ENCODE data around the gene AFAP1L2. TPM values are rescaled to one million over a fixed set of nuclear protein-coding genes. Genes with fewer than 3 reads are reported as not detected.

Gene AFAP1L2
- total RNA-seq, 4 donors from 2014 or later: 6.5 to 35.5 (median 12.9) TPM

GRCh38 chr10:114320249-114321116 is 83.8 kb downstream of the AFAP1L2 start:
- no peak for TF ChIP-seq CTCF (IDR thresholded peaks at IDR 0.05)
- TF ChIP-seq POLR2A (IDR thresholded peaks at IDR 0.05): no peak
- no peak overlapping the region for H3K27ac ChIP-seq
- H3K9me3 ChIP-seq: no peaks in the 10 kb centered on the region
- H3K27me3 ChIP-seq: no peaks in the 10 kb centered on the region
- H3K36me3 ChIP-seq: peaks cover 0 to 2% (median 0%) of the 10 kb centered on the region in 3 donors
- H3K4me3 ChIP-seq: no peak overlapping the region
- DNase-seq: no peak
- no peaks in the 10 kb centered on the region for H3K4me1 ChIP-seq

GRCh38 chr10:114319406-114320248 is 84.7 kb downstream of the AFAP1L2 start:
- no peaks in the 10 kb centered on the region for H3K27me3 ChIP-seq
- H3K4me1 ChIP-seq: no peaks in the 10 kb centered on the region
- H3K36me3 ChIP-seq: peaks cover 0 to 4% (median 0%) of the 10 kb centered on the region in 3 donors
- DNase-seq: no peak
- no peak overlapping the region for H3K27ac ChIP-seq
- no peak overlapping the region for H3K4me3 ChIP-seq
- TF ChIP-seq CTCF (IDR thresholded peaks at IDR 0.05): no peak
- TF ChIP-seq POLR2A (IDR thresholded peaks at IDR 0.05): no peak
- no peaks in the 10 kb centered on the region for H3K9me3 ChIP-seq

GRCh38 chr10:114316744-114317143 is 87.6 kb downstream of the AFAP1L2 start:
- H3K4me3 ChIP-seq: no peak overlapping the region
- H3K27me3 ChIP-seq: no peaks in the 10 kb centered on the region
- DNase-seq: no peak
- H3K27ac ChIP-seq: no peak overlapping the region
- H3K4me1 ChIP-seq: no peaks in the 10 kb centered on the region
- H3K36me3 ChIP-seq: peaks cover 0 to 12% (median 0%) of the 10 kb centered on the region in 3 donors
- no peaks in the 10 kb centered on the region for H3K9me3 ChIP-seq
- TF ChIP-seq CTCF (IDR thresholded peaks at IDR 0.05): no peak
- TF ChIP-seq POLR2A (IDR thresholded peaks at IDR 0.05): no peak

GRCh38 chr10:114315566-114316420 is 88.5 kb downstream of the AFAP1L2 start:
- H3K4me3 ChIP-seq: no peak overlapping the region
- H3K9me3 ChIP-seq: no peaks in the 10 kb centered on the region
- no peak overlapping the region for H3K27ac ChIP-seq
- no peaks in the 10 kb centered on the region for H3K27me3 ChIP-seq
- H3K4me1 ChIP-seq: no peaks in the 10 kb centered on the region
- H3K36me3 ChIP-seq: peaks cover 0 to 12% (median 0%) of the 10 kb centered on the region in 3 donors
- peak in 1 of 3 donors; percentile 31 for DNase-seq
- TF ChIP-seq CTCF (IDR thresholded peaks at IDR 0.05) (no peak), POLR2A (IDR thresholded peaks at IDR 0.05) (no peak)

- Histone ChIP-seq H3K27ac (no peak overlapping the region), H3K36me3 (peaks cover 0 to 12% (median 0%) of the 10 kb centered on the region in 3 donors), H3K4me1 (no peaks in the 10 kb centered on the region), H3K4me3 (no peak overlapping the region), H3K27me3 (no peaks in the 10 kb centered on the region), H3K9me3 (no peaks in the 10 kb centered on the region)
- DNase-seq: peak in 2 of 3 donors; percentile 37
- TF ChIP-seq POLR2A (IDR thresholded peaks at IDR 0.05): no peak
- TF ChIP-seq CTCF (IDR thresholded peaks at IDR 0.05): no peak
Measured at GRCh38 chr10:114313866-114314265, 90.4 kb downstream of the AFAP1L2 start.

Measured in Peyer's patch (tissue), 4 donors.